Neural progenitor cell (in vitro differentiated cells): ENCODE measurements around the gene LTO1. TPM values are rescaled to one million over a fixed set of nuclear protein-coding genes. Genes with fewer than 3 reads are reported as not detected.

Experiments
- DNase-seq: peaks from one replicate; pipeline ENCODE4 v3.0.0-alpha.2; 2016; ENCODE audit warnings: low spot score
- H2AFZ ChIP-seq: fragments of 200-600 bp; sonication (generic); replicated peaks from 2 replicates; pipeline ENCODE4 v1.6.1; 2016; ENCODE audit warnings: antibody characterized with exemption
- H3F3A ChIP-seq: fragments of 200-600 bp; sonication (generic); 2 replicates; pipeline ENCODE4 v1.6.1; 2016; ENCODE audit warnings: antibody characterized with exemption, low read depth
- H3K27ac ChIP-seq: fragments of 200-600 bp; sonication (generic); 2 replicates; pipeline ENCODE4 v1.5.1; 2016; ENCODE audit warnings: mild to moderate bottlenecking
- H3K27me3 ChIP-seq: fragments of 200-600 bp; sonication (generic); 2 replicates; pipeline ENCODE4 v1.6.1; 2016; ENCODE audit warnings: mild to moderate bottlenecking, moderate library complexity
- H3K36me3 ChIP-seq: fragments of 200-600 bp; sonication (generic); 2 replicates; pipeline ENCODE4 v1.5.1; 2016
- H3K4me1 ChIP-seq: fragments of 200-600 bp; sonication (generic); 2 replicates; pipeline ENCODE4 v1.6.1; 2016; ENCODE audit warnings: mixed run types
- H3K4me2 ChIP-seq: fragments of 200-600 bp; sonication (generic); 2 replicates; pipeline ENCODE4 v1.6.1; 2016
- H3K4me3 ChIP-seq: fragments of 200-600 bp; sonication (generic); 2 replicates; pipeline ENCODE4 v1.5.1; 2016
- H3K79me2 ChIP-seq: fragments of 200-600 bp; sonication (generic); 2 replicates; pipeline ENCODE4 v1.6.1; 2016; ENCODE audit warnings: low read depth
- H3K9ac ChIP-seq: fragments of 200-600 bp; sonication (generic); 2 replicates; pipeline ENCODE4 v1.6.1; 2016
- H3K9me3 ChIP-seq: fragments of 200-600 bp; sonication (generic); 2 replicates; pipeline ENCODE4 v1.5.1; 2016; ENCODE audit warnings: low read depth
- H4K20me1 ChIP-seq: fragments of 200-600 bp; sonication (generic); 2 replicates; pipeline ENCODE4 v1.6.1; 2016; ENCODE audit warnings: low read depth
- H3K27ac Mint-ChIP-seq: 3 replicates; pipeline ENCODE4 v1.8.0; 2021; ENCODE audit warnings: mixed read lengths
- H3K27me3 Mint-ChIP-seq: 2 replicates; pipeline ENCODE4 v1.8.0; 2022; ENCODE audit warnings: low read depth, mild to moderate bottlenecking, inconsistent platforms, moderate library complexity, mixed read lengths; ENCODE audit not compliant: insufficient read depth
- H3K36me3 Mint-ChIP-seq: 3 replicates; pipeline ENCODE4 v1.8.0; 2021; ENCODE audit warnings: mixed read lengths
- H3K4me1 Mint-ChIP-seq: 3 replicates; pipeline ENCODE4 v1.8.0; 2021; ENCODE audit warnings: mixed read lengths
- H3K4me3 Mint-ChIP-seq: 3 replicates; pipeline ENCODE4 v1.8.0; 2021; ENCODE audit warnings: mild to moderate bottlenecking, moderate library complexity, mixed read lengths
- H3K9me3 Mint-ChIP-seq: 3 replicates; pipeline ENCODE4 v1.8.0; 2020; ENCODE audit warnings: mixed read lengths
- EZH2 ChIP-seq: fragments of 200-600 bp; sonication (generic); IDR thresholded peaks from 2 replicates; pipeline ENCODE4 v1.6.1; 2017; ENCODE audit warnings: antibody characterized with exemption, mild to moderate bottlenecking, moderate library complexity
- EZH2phosphoT487 ChIP-seq: fragments of 200-600 bp; sonication (generic); IDR thresholded peaks from 2 replicates; pipeline ENCODE4 v1.6.1; 2017; ENCODE audit warnings: antibody characterized with exemption
- total RNA-seq: library from RNA; depleted of rRNA; stranded (reverse); fragments of >200 nt; gene quantifications from 2 replicates; pipeline ENCODE4 v1.2.3, GENCODE V29; 2015; ENCODE audit warnings: low replicate concordance
- TF ChIP-seq, protein P1 (sequence below): fragments of 200-600 bp; sonication (generic); IDR thresholded peaks from 2 replicates; pipeline ENCODE4 v1.5.1; 2017; ENCODE audit warnings: antibody characterized with exemption, mild to moderate bottlenecking

Gene LTO1
- total RNA-seq, 1 donor from 2014 or later: 11.9 TPM

DNA sequence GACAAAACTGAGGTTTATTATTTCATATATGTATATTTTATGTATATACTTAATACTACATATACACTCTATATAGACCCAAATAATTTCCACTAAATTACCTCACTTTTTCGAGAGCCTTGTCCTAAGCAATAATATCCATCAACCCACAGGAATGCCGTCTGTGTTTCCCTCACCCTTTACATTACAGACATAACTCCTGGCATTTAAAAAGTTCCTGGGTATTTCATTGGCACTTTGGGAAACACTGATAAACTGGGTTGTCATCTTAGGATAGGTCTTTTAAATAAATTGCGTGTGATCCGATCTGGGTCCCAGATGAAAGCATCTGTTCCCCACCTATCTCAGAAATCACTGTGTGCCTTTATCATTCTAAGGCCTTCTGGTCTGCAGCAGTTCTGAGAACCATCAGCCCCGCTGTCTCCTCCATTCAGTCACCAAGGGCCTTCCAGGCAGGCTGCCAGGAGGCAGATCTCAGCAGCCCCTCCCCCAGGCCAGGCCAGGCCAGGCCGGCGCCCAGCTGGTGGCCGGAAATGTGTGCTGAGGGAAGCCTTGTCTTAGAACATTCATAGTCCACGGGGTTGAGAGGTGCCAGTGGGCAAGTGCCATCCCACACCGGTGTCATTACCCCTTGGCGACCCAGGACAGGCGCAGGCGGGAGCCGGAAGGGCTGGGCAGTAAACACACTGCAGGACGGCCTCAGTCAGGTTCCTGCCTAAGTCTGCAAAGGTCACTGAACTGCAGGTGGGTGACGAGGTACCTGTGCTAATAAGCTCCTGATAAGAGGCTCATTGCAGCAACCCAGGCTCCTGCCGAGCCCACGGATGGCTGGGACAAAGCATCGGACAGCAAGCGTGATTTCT, 25.4 kb upstream of the LTO1 start:
- peaks cover 35% of the 10 kb centered on the region for H3K27me3 Mint-ChIP-seq
- TF ChIP-seq EZH2 (peak; percentile 52), EZH2phosphoT487 (no peak)
- TF ChIP-seq, protein P1, sequence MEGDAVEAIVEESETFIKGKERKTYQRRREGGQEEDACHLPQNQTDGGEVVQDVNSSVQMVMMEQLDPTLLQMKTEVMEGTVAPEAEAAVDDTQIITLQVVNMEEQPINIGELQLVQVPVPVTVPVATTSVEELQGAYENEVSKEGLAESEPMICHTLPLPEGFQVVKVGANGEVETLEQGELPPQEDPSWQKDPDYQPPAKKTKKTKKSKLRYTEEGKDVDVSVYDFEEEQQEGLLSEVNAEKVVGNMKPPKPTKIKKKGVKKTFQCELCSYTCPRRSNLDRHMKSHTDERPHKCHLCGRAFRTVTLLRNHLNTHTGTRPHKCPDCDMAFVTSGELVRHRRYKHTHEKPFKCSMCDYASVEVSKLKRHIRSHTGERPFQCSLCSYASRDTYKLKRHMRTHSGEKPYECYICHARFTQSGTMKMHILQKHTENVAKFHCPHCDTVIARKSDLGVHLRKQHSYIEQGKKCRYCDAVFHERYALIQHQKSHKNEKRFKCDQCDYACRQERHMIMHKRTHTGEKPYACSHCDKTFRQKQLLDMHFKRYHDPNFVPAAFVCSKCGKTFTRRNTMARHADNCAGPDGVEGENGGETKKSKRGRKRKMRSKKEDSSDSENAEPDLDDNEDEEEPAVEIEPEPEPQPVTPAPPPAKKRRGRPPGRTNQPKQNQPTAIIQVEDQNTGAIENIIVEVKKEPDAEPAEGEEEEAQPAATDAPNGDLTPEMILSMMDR: no peak
- peaks cover 50% of the 10 kb centered on the region for H3F3A ChIP-seq
- peak overlapping the region; percentile 72 for H3K4me2 ChIP-seq
- H2AFZ ChIP-seq: no peak overlapping the region
- no peaks in the 10 kb centered on the region for H3K9me3 ChIP-seq
- H3K27ac Mint-ChIP-seq: no peak overlapping the region
- H3K9me3 Mint-ChIP-seq: no peaks in the 10 kb centered on the region
- H3K36me3 Mint-ChIP-seq: no peaks in the 10 kb centered on the region
- H3K27me3 ChIP-seq: peaks cover 49% of the 10 kb centered on the region
- no peak overlapping the region for H3K9ac ChIP-seq
- H3K79me2 ChIP-seq: no peaks in the 10 kb centered on the region
- peaks cover 44% of the 10 kb centered on the region for H3K4me1 ChIP-seq
- no peaks in the 10 kb centered on the region for H3K36me3 ChIP-seq
- peak overlapping the region; percentile 70 for H3K4me3 Mint-ChIP-seq
- DNase-seq: peak; percentile 81
- H3K4me1 Mint-ChIP-seq: peaks cover 45% of the 10 kb centered on the region
- peak overlapping the region; percentile 5 for H3K4me3 ChIP-seq
- H3K27ac ChIP-seq: no peak overlapping the region
- peaks cover 29% of the 10 kb centered on the region for H4K20me1 ChIP-seq

DNA sequence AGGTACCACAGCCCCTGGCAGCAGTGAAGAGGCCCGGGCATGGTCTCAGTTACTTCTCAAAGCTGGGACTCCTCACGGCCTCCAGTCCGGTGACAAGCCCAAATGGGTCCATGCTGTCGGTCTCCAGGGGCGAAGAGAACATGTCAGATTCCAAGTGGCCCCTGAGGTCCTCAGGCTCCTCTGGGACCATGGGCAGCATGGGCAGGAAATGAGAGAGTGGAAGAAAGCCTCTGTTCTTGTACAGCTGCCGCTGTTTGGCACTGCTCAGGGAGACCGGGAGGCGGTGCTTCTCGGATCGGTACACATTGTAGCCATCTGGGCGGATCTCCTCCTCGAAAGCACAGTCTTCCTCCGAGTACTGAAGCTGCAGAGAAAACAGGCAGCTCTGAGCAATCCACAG, 24.1 kb upstream of the LTO1 start:
- peaks cover 33% of the 10 kb centered on the region for H3K27me3 Mint-ChIP-seq
- H3K36me3 Mint-ChIP-seq: no peaks in the 10 kb centered on the region
- H3K4me1 ChIP-seq: peaks cover 35% of the 10 kb centered on the region

DNA sequence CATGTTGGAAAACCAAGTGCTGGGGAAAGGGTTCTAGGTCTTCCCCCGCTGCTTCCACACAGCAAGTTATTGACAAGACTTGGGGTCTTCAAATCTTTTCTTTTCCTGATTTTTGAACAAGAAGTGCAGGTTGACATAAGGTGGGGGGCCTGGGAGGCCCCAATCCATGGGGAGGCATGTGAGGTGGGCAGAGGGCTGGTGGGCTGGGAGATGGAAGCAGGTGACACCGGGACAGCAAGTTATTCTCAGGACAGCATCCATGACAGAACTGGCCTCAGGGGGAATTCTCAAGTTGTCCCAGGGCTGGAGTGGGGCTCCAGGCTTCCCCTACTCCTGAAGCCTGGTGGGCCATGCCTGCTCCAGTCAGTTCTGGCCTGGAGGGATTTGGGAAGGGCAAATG, 23.2 kb upstream of the LTO1 start:
- no peak overlapping the region for H3K9ac ChIP-seq
- H3K9me3 ChIP-seq: no peaks in the 10 kb centered on the region
- TF ChIP-seq, protein P1: no peak
- TF ChIP-seq EZH2 (no peak), EZH2phosphoT487 (no peak)
- H3K27ac ChIP-seq: no peak overlapping the region
- peaks cover 29% of the 10 kb centered on the region for H3K4me1 ChIP-seq
- no peaks in the 10 kb centered on the region for H3K36me3 Mint-ChIP-seq
- no peaks in the 10 kb centered on the region for H3K9me3 Mint-ChIP-seq
- H3K27me3 ChIP-seq: peaks cover 29% of the 10 kb centered on the region
- peak overlapping the region; percentile 21 for H3K27ac Mint-ChIP-seq
- no peak overlapping the region for H3K4me3 ChIP-seq
- no peak overlapping the region for H3K4me2 ChIP-seq
- H3K36me3 ChIP-seq: no peaks in the 10 kb centered on the region
- peaks cover 33% of the 10 kb centered on the region for H3K27me3 Mint-ChIP-seq
- H3F3A ChIP-seq: peaks cover 34% of the 10 kb centered on the region
- peaks cover 36% of the 10 kb centered on the region for H3K4me1 Mint-ChIP-seq
- H4K20me1 ChIP-seq: peaks cover 21% of the 10 kb centered on the region
- no peak for DNase-seq
- H2AFZ ChIP-seq: no peak overlapping the region
- no peaks in the 10 kb centered on the region for H3K79me2 ChIP-seq
- no peak overlapping the region for H3K4me3 Mint-ChIP-seq

More for the DNA sequence above, 24.1 kb upstream of the LTO1 start:
- peaks cover 37% of the 10 kb centered on the region for H3K27me3 ChIP-seq
- Mint-ChIP-seq H3K27ac (no peak overlapping the region), H3K9me3 (no peaks in the 10 kb centered on the region), H3K4me3 (no peak overlapping the region), H3K4me1 (peaks cover 36% of the 10 kb centered on the region)
- H3K4me2 ChIP-seq: no peak overlapping the region
- no peak overlapping the region for H3K27ac ChIP-seq
- DNase-seq: no peak
- H3K9ac ChIP-seq: no peak overlapping the region
- H4K20me1 ChIP-seq: peaks cover 21% of the 10 kb centered on the region
- H3K36me3 ChIP-seq: no peaks in the 10 kb centered on the region
- no peak overlapping the region for H2AFZ ChIP-seq
- H3K9me3 ChIP-seq: no peaks in the 10 kb centered on the region
- TF ChIP-seq, protein P1: no peak
- no peak for TF ChIP-seq EZH2phosphoT487
- TF ChIP-seq EZH2: no peak
- no peaks in the 10 kb centered on the region for H3K79me2 ChIP-seq
- no peak overlapping the region for H3K4me3 ChIP-seq
- H3F3A ChIP-seq: peaks cover 37% of the 10 kb centered on the region
